ENCODE measurements around the gene ABCA5.

DNA sequence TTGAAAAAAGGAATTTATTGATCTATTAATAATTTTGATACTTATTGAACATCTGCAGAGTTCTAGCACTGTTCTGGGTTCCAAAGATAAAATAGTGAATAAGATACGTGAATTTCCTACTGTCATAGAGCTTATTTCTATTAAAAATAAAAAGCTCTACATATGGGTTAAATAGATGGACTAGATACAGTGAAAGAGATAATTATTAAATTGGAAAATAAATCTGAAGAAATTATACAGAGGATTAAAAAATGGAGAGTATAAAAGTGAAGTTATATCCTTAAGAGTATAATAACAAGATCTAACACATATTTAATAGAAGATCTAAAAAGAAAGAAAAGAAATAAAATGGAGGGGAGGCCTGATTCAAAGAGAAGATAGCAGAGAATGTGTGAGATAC is 10.1 kb upstream of the ABCA5 start:
- TF ChIP-seq CTCF (IDR thresholded peaks at IDR 0.05) (no peak), POLR2A (IDR thresholded peaks at IDR 0.05) (no peak)
